Amygdala (tissue), 56 donors: ENCODE measurements around the gene DLG4.

ENCODE experiments used
- DNase-seq, 56 donors: peaks; one replicate each; lab custom pipeline; 2025; lab: John Stamatoyannopoulos, UW

The DLG4 gene

DNA sequence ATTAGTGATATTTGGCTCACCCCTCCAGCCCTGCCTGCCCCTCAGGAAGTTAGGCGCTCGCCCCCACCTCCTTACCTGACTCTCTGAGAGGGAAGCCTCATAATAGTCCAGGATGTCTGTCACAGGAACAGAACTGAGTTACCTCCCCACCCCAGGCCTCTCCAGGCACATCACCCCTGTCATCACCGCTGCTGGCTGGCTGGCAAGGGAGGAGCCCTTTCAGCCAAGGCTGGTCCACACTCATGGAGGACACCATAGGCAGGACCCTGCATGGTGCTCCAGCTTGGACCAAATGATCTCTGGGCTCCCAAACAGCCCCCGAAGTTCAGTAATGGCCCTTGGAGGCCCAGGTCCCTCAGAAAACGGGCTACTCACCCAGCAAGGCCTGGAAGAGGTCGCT lies 1.5 kb downstream of the DLG4 start:
- DNase-seq = no peak

DNA sequence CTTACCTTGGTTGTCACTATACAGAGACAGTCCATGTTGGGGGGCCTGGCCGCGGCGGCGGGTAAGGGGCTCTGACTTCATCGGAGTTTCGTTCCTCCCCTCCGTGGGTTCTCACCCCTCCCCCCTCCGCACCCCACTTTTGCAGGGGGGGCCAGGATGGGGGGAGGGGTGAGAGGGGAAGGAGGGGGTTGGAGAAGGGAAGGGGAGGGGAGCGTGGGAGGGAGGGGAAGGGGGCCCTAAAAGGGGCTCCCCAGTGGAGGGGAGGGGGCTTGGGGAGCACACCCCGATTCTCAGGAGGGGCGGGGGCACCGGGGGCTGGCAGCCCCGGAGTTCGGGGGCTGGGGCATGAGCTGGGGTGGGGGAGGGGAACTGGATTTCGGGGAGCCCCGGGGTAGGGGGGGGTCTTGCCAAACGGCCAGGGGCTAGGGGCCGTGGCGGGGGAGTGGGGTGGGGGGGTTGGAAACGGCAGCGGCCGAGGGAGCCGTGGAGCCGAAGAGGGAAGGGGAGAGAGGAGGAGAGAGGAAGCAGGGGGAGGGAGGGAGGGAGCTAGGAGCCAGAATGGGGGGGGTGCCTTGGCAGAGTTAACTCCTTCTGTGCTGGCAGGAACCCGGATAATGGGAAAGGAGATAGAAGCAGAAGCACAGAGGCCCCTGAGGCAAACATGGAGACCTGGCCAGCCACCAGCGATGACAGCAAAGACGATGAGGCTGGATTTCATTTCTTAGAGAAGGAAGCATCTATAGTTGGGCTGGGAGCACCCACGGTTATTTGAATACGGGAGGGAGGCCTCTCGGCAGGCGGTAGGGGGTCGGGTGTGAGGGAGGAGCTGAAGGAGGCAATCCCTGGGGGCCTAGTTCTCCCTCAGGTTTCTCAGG lies 2.3 kb downstream of the DLG4 start:
- DNase-seq = peak in 28 of 56 donors; percentile 19 to 59 (median 40)

DNA sequence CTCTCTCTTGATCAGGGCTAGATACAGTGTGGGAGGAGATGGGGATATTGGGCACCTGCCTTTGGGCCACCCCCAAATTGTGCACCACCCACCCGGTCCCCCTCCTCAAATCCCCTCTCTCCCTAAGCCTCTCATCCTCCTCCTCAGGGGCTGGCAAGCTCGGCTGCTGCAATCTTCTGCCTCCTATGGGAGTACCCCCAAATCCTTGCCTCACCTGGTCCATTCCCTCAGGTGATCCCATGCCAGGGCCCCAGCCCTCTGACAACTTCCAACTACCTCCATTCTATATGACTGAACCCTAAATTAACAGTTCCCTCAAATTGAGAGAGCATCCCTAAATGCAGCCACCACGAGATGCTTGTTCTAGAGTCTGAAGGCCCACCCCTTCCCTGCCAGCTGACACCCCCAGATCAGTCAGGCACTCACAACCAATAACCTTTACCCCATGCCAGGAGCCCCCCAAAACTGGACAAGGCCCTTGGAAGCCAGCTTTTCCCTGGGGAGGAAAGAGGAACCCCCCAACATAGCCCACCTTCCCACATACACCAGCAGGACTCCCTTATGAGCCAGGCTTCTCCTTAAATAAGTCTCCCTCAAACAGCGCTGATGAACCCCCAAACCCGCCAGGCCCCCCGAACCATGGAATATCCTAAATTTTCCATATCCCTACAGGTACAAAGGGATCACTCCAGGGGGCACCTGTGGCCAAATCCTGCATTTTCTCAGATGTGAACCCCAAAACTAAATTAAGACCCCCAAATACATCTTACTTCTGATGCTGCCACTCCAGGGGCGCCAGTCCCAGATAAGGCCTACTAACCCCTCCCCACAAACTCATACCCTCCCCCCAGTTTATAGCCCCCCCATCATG lies 3.2 kb downstream of the DLG4 start:
- no peak for DNase-seq

GRCh38 chr17:7215652-7216180 lies 3.9 kb downstream of the DLG4 start:
- peak in 1 of 56 donors; percentile 9 for DNase-seq

DNA sequence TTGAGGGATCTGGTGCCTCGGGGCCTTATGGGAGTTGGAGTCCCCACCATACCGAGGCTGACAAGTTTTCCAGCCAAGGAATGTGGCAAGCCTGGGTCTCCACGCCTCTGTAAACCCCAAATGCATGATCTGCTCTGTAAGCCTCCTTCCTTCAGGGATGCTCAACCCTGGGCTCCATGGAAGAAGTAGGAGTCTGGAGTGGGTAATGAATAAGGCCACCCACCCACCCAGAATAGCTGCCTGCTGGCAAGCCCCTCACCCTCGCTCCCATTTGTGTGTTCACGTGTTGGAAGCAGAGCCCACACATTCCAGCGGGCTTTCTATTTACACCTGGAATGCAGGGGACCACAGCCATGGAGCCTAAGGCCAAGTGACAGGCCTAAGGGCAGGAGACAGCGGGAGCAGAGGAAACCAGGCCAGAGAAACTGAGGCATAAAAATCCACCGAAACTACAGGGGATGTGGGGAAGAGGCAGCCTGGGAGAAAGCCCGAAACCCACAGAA lies 4.4 kb downstream of the DLG4 start:
- peak in 4 of 56 donors; percentile 41 to 90 (median 72) for DNase-seq

GRCh38 chr17:7214300-7215135 lies 5.1 kb downstream of the DLG4 start:
- DNase-seq = peak; percentile 68 to 98 (median 95)

GRCh38 chr17:7213895-7214299 lies 5.7 kb downstream of the DLG4 start:
- DNase-seq = peak in 37 of 56 donors; percentile 51 to 92 (median 74)

- no peak for DNase-seq
Measured at GRCh38 chr17:7211491-7212273, 8.0 kb downstream of the DLG4 start.

DNA sequence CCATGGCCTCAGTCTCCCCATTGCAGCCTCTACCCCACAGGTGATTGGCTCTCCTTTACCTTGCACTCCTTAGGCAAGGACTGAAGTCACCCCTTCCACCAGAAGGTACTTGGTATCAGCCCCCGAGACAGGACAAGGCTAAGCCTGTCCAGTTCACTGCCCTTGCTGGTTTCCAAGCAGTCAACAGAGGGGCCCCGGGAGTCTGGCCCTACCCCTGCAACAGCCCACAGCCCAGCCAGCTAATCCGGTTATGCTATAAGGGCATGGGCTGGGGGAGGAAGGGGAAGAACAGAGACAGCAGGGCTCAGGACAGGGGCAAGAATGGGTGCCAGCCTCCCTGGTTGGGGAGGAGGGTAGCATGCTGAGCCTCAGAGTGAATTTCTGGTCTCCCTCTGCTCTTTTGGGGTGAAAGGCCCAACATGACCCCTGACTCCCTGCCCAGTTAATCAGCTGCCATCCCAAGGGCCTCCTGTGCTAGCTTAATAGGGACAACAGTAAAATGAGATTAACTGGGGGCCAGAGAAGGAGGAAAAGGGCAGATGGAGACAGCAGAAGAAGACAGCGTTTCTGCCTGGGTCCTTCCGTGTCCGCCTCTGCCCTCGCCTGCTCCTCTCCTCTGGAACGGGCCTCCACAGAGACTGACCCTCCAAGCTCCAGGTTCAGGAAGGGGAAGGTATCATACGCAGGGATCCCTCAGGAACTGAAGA lies 10.7 kb downstream of the DLG4 start:
- no peak for DNase-seq

DNA sequence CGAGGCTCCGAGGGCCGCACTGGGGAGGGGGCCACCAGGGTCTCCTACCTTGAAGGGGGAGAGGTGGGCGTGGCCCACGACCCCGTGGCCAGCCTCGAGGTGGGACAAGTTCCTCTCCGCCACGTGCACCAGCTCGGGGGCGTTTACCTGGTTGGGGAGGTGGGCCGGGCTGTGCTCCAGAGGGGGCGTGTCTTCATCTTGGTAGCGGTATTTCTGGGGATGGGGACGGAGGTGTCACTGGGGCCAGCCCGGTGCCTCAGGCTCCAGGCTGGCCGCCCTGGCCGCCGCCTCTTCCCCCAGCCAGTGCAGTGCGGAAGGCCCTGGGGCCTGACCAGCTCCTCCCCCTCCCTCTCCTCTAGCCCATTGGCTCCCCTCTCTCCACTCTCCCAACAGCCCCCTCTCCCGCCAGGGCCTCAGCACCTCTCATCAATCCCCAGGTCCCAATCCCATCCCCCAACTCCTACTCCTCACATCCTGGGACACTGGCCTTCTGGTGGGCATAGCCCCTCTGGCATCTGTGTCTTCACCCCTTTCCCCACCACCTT lies 11.5 kb downstream of the DLG4 start:
- DNase-seq = no peak

GRCh38 chr17:7207120-7208001 lies 12.3 kb downstream of the DLG4 start:
- DNase-seq = peak in 2 of 56 donors; percentile 13 to 35

- DNase-seq = no peak
Measured at GRCh38 chr17:7205561-7205960, 14.1 kb downstream of the DLG4 start.

- peak in 55 of 56 donors; percentile 37 to 94 (median 78) for DNase-seq
Measured at GRCh38 chr17:7204828-7205461, 14.7 kb downstream of the DLG4 start.

GRCh38 chr17:7204336-7204735 lies 15.3 kb downstream of the DLG4 start:
- peak in 10 of 56 donors; percentile 23 to 62 (median 39) for DNase-seq

DNA sequence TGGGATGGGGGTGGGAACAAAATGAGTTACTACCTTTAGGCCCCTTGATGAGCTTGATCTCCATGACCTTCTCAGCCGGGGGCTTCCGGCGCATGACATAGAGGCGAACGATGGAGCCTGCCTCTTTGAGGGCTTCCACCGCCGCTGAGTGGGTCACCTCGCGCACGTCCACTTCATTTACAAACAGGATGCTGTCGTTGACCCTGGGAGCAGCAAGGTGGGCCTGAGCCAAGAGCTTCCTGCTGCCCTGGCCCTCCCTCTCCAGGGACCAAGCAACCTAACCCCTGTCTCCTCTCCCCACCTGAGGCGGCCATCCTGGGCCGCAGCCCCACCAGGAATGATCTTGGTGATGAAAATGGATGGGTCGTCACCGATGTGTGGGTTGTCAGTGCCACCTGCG lies 16.2 kb downstream of the DLG4 start:
- DNase-seq = no peak

DNA sequence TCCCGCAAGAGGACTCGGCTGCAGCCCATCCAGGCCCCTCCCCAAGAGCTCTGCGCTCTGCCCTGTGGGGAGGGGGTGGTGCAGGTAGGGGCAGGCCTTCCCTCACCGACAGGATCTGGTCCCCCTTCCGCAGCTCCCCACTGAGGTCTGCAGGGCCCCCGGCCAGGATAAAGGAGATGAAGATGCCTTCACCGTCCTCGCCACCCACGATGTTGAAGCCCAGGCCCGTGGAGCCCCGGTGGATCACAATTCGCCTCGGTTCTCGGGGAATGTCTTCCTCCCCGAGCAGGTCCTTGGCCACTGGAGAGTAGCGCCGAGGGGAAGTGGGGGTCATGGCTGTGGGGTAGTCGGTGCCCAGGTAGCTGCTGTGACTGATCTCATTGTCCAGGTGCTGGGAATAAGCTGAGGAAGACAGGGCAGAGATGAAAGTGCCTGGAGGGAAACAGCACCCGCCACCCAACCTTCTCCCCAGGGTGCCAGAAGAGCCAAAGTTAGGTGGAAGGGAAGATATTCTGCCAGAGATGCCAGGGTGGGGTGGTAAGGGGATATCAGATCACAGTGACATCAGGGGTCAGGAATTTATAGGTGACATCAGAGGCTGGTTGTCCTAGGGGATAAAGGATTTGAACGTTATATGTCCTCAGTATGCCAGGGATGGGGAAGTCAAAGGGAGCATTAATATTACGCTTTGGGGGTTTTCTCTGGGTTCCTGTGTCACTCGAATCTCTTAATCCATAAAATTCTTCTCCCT lies 22.8 kb downstream of the DLG4 start:
- no peak for DNase-seq
